HEK293 (cell line): Measurements from ENCODE around the gene ZDHHC17.

Experiments used
- CTCF ChIP-seq: fragments of 450-650 bp; formaldehyde crosslinking; IDR thresholded peaks from 2 replicates; pipeline ENCODE4 v1.5.1; 2016; ENCODE audit warnings: missing biosample characterization, missing genetic modification characterization
- PRDM4 ChIP-seq: fragments of 450-650 bp; formaldehyde crosslinking; IDR thresholded peaks from 2 replicates; pipeline ENCODE4 v1.5.1; 2017; ENCODE audit warnings: missing biosample characterization, missing genetic modification characterization
- ZNF174 ChIP-seq: fragments of 450-650 bp; formaldehyde crosslinking; IDR thresholded peaks from 2 replicates; pipeline ENCODE4 v1.5.0; 2017; ENCODE audit warnings: missing biosample characterization, mild to moderate bottlenecking, missing genetic modification characterization
- ZNF324 ChIP-seq: fragments of 450-650 bp; formaldehyde crosslinking; IDR thresholded peaks from 2 replicates; pipeline ENCODE4 v1.5.1; 2016; ENCODE audit warnings: missing biosample characterization, missing genetic modification characterization
- ZNF792 ChIP-seq: fragments of 450-650 bp; formaldehyde crosslinking; IDR thresholded peaks from 2 replicates; pipeline ENCODE4 v1.5.1; 2016; ENCODE audit warnings: missing biosample characterization, missing genetic modification characterization

- TF ChIP-seq CTCF (tag by site-specific recombination) (no peak), ZNF792 (no peak), ZNF174 (tag by site-specific recombination) (no peak), ZNF324 (tag by site-specific recombination) (no peak), PRDM4 (tag by site-specific recombination) (no peak)
Measured at GRCh38 chr12:76811976-76812375, 48.1 kb downstream of the ZDHHC17 start.
